Esophagus squamous epithelium (tissue), 5 donors: Measurements from ENCODE around the gene DISP2. TPM values are rescaled to one million over a fixed set of nuclear protein-coding genes. Genes with fewer than 3 reads are reported as not detected.

Source experiments
- DNase-seq: peaks from one replicate; lab custom pipeline; 2025; lab: John Stamatoyannopoulos, UW
- H3K27ac ChIP-seq, 4 donors: fragments of 200-600 bp; sonication (generic); one replicate each; pipeline ENCODE4 v1.5.1; 2016 to 2019; ENCODE audit warnings: mild to moderate bottlenecking in 1 of 4
- H3K27me3 ChIP-seq, 4 donors: fragments of 200-600 bp; sonication (generic); 1 replicate in 3 of 4; 2 replicates in 1 of 4; pipeline versions ENCODE4 v1.5.1 to v1.6.0; 2017 to 2021; ENCODE audit warnings: antibody characterized with exemption in 1 of 4
- H3K36me3 ChIP-seq, 3 donors: fragments of 200-600 bp; sonication (generic); one replicate each; pipeline ENCODE4 v1.5.1; 2016 to 2019
- H3K4me1 ChIP-seq, 3 donors: fragments of 200-600 bp; sonication (generic); one replicate each; pipeline ENCODE4 v1.5.1; 2017 to 2019
- H3K4me3 ChIP-seq, 4 donors: fragments of 200-600 bp; sonication (generic); 1 replicate in 3 of 4; 2 replicates in 1 of 4; pipeline ENCODE4 v1.5.1; 2016 to 2019; ENCODE audit warnings: mild to moderate bottlenecking in 2 of 4, moderate library complexity in 1 of 4
- H3K9me3 ChIP-seq, 3 donors: fragments of 200-600 bp; sonication (generic); one replicate each; pipeline ENCODE4 v1.5.1; 2016 to 2019
- CTCF ChIP-seq, 6 experiments: fragments of 450-650 bp in 4 of 6; fragments of 200-600 bp in 2 of 6; sonication (generic) in 2 of 6; IDR thresholded peaks; one replicate each; pipeline ENCODE4 v1.5.1; 2016 to 2019; ENCODE audit warnings: antibody characterized with exemption in 6 of 6, mild to moderate bottlenecking in 4 of 6, moderate library complexity in 4 of 6
- POLR2A ChIP-seq, 4 donors: fragments of 450-650 bp; IDR thresholded peaks; one replicate each; pipeline ENCODE4 v1.6.1; 2017; ENCODE audit warnings: antibody characterized with exemption in 4 of 4, mild to moderate bottlenecking in 4 of 4, moderate library complexity in 3 of 4
- WGBS, 2 donors: methylation state at CpG; one replicate each; pipeline ENCODE4 v1.1.5; 2018; 5-methylcytosine and 5-hydroxymethylcytosine counted together
- intact Hi-C: fragments of 100-400 bp; cut with DNase I; formaldehyde crosslinking; loops from one replicate; pipeline ENCODE4 v1.15.0; 2022
- total RNA-seq, 4 donors: library from RNA; depleted of rRNA; stranded (reverse); fragments of >200 nt; gene quantifications; one replicate each; pipeline ENCODE4 v1.1.0, GENCODE V29; 2016
- donor health status: DM: yes; HTN: yes; CAD: no.

Gene DISP2
- total RNA-seq, 4 donors from 2014 or later, result under 0.01 TPM; not detected in 2

GRCh38 chr15:40360015-40360414 lies 2.0 kb downstream of the DISP2 start:
- H3K9me3 ChIP-seq, result no peaks in the 10 kb centered on the region
- H3K4me3 ChIP-seq, result no peak overlapping the region
- H3K27me3 ChIP-seq, result peaks cover 0 to 22% (median 0%) of the 10 kb centered on the region in 4 donors
- 55 to 58% methylated on average over 4 of the region's 4 CpGs for whole genome bisulfite sequencing, 2 donors
- intact Hi-C loops, result loop anchor here (10.0 kb wide), 1 partner anchor 55 kb away; no protein-coding TSS in a partner anchor
- peaks cover 10 to 17% (median 11%) of the 10 kb centered on the region in 3 donors for H3K4me1 ChIP-seq
- no peak for DNase-seq
- no peak overlapping the region for H3K27ac ChIP-seq
- H3K36me3 ChIP-seq, result no peaks in the 10 kb centered on the region
- TF ChIP-seq CTCF (IDR thresholded peaks at IDR 0.05), result no peak
- no peak for TF ChIP-seq POLR2A (IDR thresholded peaks at IDR 0.05)

GRCh38 chr15:40361640-40362039 lies 3.6 kb downstream of the DISP2 start:
- Histone ChIP-seq H3K4me3 (no peak overlapping the region), H3K9me3 (no peaks in the 10 kb centered on the region), H3K27me3 (peaks cover 0 to 22% (median 0%) of the 10 kb centered on the region in 4 donors), H3K4me1 (peaks cover 10 to 20% (median 11%) of the 10 kb centered on the region in 3 donors), H3K27ac (no peak overlapping the region), H3K36me3 (no peaks in the 10 kb centered on the region)
- intact Hi-C loops, result loop anchor here (10.0 kb wide), 1 partner anchor 53 kb away; no protein-coding TSS in a partner anchor
- no peak for DNase-seq
- 75% methylated on average over 1 of the region's 2 CpGs; no CpG with 5 or more reads in 1 of the 2 donors for WGBS, 2 donors
- TF ChIP-seq CTCF (IDR thresholded peaks at IDR 0.05) (no peak), POLR2A (IDR thresholded peaks at IDR 0.05) (no peak)

DNA sequence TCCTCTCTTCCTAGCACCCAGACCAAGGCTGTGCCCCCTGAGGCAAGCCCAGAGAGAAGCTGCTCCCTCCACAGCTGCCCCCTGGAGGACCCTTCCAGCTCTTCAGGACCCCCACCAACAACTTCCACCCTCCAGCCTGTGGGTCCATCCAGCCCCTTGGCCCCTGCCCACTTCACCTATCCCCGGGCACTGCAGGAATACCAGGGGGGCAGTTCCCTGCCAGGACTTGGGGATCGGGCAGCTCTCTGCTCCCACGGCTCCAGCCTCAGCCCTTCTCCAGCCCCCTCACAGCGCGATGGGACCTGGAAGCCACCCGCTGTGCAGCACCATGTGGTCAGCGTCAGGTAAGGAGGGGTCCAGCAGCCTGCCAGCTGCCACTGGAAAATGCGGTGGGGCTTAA lies 5.6 kb downstream of the DISP2 start:
- Histone ChIP-seq H3K9me3 (no peaks in the 10 kb centered on the region), H3K4me1 (peaks cover 15 to 26% (median 15%) of the 10 kb centered on the region in 3 donors), H3K36me3 (no peaks in the 10 kb centered on the region), H3K27me3 (peaks cover 0 to 15% (median 0%) of the 10 kb centered on the region in 4 donors), H3K4me3 (no peak overlapping the region), H3K27ac (no peak overlapping the region)
- WGBS, 2 donors, result 83 to 85% methylated on average over 1 to 5 of the region's 8 CpGs
- intact Hi-C loops, result loop anchor here (10.0 kb wide), 1 partner anchor 51 kb away; no protein-coding TSS in a partner anchor
- no peak for TF ChIP-seq POLR2A (IDR thresholded peaks at IDR 0.05)
- DNase-seq, result no peak

DNA sequence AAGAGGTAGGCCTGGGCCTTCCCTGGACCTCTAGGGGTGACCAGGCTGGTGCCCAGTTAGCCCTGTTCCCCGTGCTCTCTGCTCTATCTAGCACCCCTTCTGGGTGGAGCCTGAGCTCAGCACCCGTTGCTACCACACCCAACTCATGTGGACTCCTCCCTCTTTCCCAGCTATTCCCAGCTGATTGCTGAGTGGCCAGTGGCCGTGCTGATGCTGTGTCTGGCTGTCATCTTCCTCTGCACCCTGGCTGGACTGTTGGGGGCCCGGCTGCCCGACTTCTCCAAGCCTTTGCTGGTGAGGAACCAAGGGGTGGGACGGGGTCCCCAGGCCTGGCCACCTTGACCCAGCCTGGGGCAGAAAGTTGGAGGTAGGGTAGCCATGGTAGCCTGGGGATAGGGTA lies 6.2 kb downstream of the DISP2 start:
- H3K36me3 ChIP-seq, result no peaks in the 10 kb centered on the region
- no peaks in the 10 kb centered on the region for H3K9me3 ChIP-seq
- no peak overlapping the region for H3K4me3 ChIP-seq
- 63% methylated on average over 3 of the region's 6 CpGs; no CpG with 5 or more reads in 1 of the 2 donors for WGBS, 2 donors
- no peak overlapping the region for H3K27ac ChIP-seq
- peaks cover 0 to 13% (median 0%) of the 10 kb centered on the region in 4 donors for H3K27me3 ChIP-seq
- intact Hi-C loops, result loop anchor here (10.0 kb wide), 1 partner anchor 51 kb away; no protein-coding TSS in a partner anchor
- TF ChIP-seq POLR2A (IDR thresholded peaks at IDR 0.05) (no peak), CTCF (IDR thresholded peaks at IDR 0.05) (no peak)
- peaks cover 13 to 22% (median 14%) of the 10 kb centered on the region in 3 donors for H3K4me1 ChIP-seq
- no peak for DNase-seq

DNA sequence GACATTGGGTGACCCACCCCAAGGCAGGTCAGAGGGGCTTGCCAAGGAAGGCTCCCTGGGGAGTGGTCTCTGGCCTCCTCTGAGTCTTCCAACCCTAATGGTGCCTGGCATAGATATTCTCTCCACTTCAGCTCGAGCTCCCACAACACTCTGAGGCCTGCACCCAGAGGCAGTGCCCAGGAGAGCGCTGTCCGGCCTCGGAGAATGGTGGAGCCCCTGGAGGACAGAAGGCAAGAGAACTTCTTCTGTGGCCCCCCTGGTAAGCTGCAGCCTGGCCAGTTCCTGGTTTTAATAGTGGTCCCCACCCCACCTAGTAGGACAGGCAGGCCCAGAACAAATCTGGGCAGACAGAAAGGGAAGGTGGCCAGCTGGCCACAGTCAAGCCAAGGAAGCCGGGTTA lies 7.0 kb downstream of the DISP2 start:
- intact Hi-C loops, result loop anchor here (5.0 to 10.0 kb wide), 2 partner anchors 50 to 83 kb away; partner anchors contain the start of gene ANKRD63

More for the DNA sequence above, 7.0 kb downstream of the DISP2 start:
- no peak overlapping the region for H3K4me3 ChIP-seq
- H3K9me3 ChIP-seq, result no peaks in the 10 kb centered on the region
- peaks cover 0 to 18% (median 0%) of the 10 kb centered on the region in 4 donors for H3K27me3 ChIP-seq
- no peak overlapping the region for H3K27ac ChIP-seq
- TF ChIP-seq POLR2A (IDR thresholded peaks at IDR 0.05) (no peak), CTCF (IDR thresholded peaks at IDR 0.05) (no peak)
- no peaks in the 10 kb centered on the region for H3K36me3 ChIP-seq
- WGBS, 2 donors, result 67% methylated on average over 1 of the region's 5 CpGs; no CpG with 5 or more reads in 1 of the 2 donors
- peaks cover 13 to 22% (median 14%) of the 10 kb centered on the region in 3 donors for H3K4me1 ChIP-seq
- DNase-seq, result no peak
